WI38 (cell line): ENCODE results near the gene SLC25A28.

Experiments
- H3K4me3 ChIP-seq: 2 replicates; pipeline ENCODE4 v1.5.1; 2011; ENCODE audit warnings: low read depth, mild to moderate bottlenecking, control low read depth, low read length
- CTCF ChIP-seq: IDR thresholded peaks from 2 replicates; pipeline ENCODE4 v1.5.1; 2012; ENCODE audit warnings: low read depth, mild to moderate bottlenecking, control low read depth, low read length

The SLC25A28 gene

GRCh38 chr10:99579971-99580370 is 40.3 kb downstream of the SLC25A28 start:
- TF ChIP-seq CTCF: no peak
- H3K4me3 ChIP-seq: no peak overlapping the region

GRCh38 chr10:99573790-99574189 is 46.4 kb downstream of the SLC25A28 start:
- no peak overlapping the region for H3K4me3 ChIP-seq
- TF ChIP-seq CTCF: no peak

GRCh38 chr10:99571816-99572215 is 48.4 kb downstream of the SLC25A28 start:
- no peak overlapping the region for H3K4me3 ChIP-seq
- no peak for TF ChIP-seq CTCF

- H3K4me3 ChIP-seq: no peak overlapping the region
- TF ChIP-seq CTCF: no peak
These were observed 50.3 kb downstream of the SLC25A28 start for GRCh38 chr10:99569961-99570360.

GRCh38 chr10:99569253-99569939 is 50.8 kb downstream of the SLC25A28 start:
- no peak overlapping the region for H3K4me3 ChIP-seq
- TF ChIP-seq CTCF: no peak

GRCh38 chr10:99565166-99565565 is 55.1 kb downstream of the SLC25A28 start:
- no peak for TF ChIP-seq CTCF
- H3K4me3 ChIP-seq: no peak overlapping the region

GRCh38 chr10:99564361-99564760 is 55.9 kb downstream of the SLC25A28 start:
- no peak for TF ChIP-seq CTCF
- H3K4me3 ChIP-seq: no peak overlapping the region
